Erythroblast (primary cell): Measurements from ENCODE around the gene PITPNM1.

Experiments used
- DNase-seq, 2 experiments: peaks; one replicate each; lab custom pipeline; 2025; lab: John Stamatoyannopoulos, UW
- GATA1 ChIP-seq: IDR thresholded peaks from 2 replicates; pipeline ENCODE4 v1.6.1; 2011; ENCODE audit warnings: low read depth, mild to moderate bottlenecking, control low read depth, low read length, moderate library complexity
- POLR2A ChIP-seq: IDR thresholded peaks from 2 replicates; pipeline ENCODE4 v1.6.1; 2011; ENCODE audit warnings: mild to moderate bottlenecking, low read length

The PITPNM1 gene

DNA sequence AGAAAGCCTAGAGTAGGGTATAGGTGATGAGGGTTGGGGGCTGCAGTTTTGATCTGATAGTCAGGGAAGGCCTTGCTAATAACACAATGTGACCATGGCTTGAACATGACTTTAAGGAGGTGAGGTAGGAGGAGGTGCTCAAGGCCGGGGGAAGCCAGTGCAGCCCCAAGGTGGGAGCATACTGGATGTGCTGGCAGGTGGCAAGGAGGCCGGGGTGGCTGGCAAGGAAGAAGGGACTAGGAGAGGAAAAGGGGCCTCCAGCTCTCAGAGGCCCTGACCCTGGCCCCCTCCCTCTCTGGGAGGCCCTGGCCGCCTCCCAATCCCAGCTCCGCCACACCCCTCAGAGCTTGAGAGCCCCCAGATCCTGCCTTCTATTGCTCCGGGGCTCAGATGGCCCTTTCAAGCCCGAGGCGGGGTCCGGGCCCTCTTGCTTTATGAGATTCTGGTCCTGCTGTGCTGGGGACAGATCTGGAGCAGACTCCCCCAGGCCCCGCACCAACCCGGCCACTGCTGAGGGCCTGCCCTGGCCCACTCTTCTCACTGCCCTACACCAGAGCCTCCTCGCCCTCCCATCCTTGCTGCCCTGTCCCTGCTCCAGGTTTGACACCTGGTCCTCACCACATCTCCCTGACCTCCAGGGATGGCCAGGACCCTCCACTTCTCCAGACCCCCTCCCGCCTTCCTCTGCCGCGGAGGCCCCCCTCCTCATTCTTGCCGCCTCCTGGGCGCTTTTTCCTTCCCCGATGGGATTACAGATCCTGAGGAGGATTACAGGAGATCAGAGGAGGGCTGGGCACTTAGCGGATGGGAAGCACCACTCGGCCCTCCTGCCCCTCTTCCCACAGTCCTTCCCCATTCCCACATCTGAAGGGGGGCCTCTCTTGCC lies 1.8 kb downstream of the PITPNM1 start:
- TF ChIP-seq GATA1 (no peak), POLR2A (no peak)
- DNase-seq: no peak

DNA sequence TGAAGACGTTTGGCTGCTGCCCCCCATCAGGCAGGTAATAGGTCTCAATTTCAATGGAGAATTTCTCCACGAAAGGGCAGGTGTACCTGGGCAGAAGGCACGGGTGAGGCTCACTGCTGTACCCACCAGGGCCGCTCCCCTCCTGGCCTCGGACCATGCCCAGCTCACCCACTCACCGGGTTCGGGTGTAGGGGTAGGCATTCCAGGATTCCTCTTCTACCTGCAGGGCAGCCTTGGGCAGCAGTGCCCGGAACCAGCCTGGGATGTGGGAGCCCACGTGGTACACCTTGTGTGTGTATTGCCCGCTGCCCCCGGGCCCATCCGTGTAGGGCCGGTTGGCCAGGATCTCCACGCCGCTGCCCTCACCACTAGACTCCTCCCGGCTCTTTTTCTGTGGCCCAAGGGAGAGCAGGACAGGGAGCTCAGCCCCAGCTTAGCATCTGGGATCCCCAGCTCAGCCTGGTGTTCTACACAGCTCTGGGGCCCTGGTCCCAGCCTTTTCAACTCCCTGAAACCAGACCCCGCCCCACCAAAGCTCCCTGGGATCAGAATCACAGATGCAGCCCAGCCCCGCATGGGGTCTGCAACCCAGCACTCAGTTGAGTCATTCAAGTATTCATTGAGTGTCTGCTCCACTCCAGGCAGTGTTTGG lies 2.7 kb downstream of the PITPNM1 start:
- TF ChIP-seq GATA1: no peak
- TF ChIP-seq POLR2A: no peak
- DNase-seq: no peak

DNA sequence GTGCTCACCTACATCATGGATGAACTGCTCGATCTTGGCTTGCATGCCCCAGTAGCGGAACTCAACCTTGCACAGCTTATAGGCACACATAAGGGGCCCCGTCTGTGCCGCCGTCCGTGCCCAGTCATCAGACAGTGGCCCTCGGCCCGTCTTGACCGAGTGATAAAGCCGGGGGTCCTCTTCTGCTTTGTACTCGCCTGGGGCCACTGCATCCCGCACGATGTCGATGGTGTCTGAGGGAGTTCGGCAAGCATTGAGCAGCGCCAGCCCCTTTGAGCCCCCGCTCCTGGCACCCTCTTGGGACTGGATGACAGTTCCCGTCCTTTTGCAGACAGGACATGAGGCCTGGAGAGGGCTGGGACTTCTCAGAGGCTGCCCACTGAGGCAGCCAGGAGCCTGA lies 3.3 kb downstream of the PITPNM1 start:
- TF ChIP-seq GATA1: no peak
- TF ChIP-seq POLR2A: no peak
- DNase-seq: no peak

DNA sequence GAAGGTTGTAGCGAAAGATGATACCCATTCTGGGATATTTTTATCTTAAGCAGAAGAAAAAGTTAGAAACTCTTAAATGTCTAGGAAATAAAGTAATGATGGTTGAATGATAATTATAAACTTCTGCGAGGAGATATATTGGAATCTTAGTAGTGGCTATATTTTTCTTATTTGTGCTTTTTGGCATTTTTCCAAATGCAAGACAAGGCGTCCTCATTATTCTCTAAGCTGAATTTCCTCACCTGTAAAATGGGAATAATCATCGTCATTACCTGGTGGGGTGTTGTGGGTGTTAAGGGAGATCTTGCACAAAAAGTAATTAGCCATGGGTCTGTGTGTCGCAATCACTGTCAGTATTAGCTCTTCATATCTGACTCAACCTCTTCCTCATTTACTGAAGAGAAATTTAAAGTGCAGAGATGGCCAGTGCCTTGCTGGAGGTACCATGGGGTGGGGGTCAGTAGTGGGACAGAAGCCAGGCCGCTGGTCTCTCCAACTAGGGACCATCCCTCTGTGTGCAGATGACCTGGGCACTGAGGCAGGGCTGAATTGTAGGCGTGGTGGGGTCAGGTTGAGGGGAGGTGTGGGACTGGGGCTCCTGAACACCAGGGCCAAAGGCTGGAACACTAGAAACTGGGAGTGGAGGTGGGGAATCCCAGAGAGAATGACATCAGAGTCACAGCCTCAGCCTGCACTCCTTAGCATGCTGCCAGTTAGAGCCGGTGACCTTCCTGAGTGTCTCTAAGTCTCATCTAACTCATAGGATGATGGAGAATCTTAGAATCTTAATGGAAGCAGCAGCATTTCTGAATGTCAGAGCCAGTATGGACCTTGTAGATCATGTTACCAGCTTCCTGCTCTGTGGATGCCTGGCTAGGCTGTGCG lies 4.1 kb downstream of the PITPNM1 start:
- DNase-seq: no peak
- TF ChIP-seq POLR2A (no peak), GATA1 (no peak)

DNA sequence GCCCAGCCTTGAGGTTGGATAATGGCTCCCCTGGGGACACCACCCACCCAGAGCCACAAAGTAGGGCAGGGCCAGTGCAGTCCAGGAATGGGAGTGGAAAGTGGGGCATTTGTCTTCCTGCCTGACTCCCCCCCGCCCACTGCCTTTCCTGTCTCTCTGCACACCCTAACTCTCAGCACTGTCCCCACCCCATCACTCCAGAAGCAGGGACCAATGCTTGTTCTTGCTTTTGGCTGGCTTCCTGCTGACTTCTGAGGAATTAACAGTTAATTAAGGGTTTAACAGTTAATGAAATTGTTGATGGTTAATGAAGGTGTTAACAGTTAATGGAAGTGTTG lies 4.7 kb downstream of the PITPNM1 start:
- no peak for DNase-seq
- TF ChIP-seq POLR2A (no peak), GATA1 (no peak)

DNA sequence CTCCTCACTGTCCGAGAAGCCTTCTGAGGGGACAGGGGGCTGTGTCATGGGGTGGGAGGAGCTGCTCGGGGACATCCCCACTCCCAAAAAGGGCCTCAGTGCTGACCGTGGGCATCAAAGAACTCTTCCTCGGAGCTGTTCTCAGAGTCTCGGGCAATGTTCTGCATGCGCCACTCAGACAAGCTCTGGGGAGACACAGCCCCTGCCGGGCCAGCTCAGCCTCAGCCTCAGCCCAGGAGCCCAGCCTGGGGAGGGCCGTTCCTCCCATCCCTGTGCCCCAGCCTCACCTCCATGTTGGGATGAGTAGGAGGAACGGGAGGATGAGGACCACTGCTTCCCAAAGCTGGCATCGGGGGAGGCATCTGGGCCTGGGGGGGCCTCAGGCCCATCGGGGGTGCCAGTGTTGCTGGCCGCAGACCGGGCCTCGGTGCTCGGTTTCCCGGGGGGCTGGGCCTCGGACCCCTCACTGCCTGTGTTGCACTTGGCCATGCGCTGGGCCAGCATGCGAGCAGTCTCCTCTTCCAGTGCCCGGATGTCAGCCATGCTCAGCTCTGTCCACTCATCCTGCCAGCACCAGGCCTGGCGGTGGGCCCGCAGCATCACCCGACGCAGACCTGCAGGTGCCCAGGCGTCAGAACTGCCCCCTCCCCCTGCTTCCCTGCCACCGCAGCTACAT lies 5.2 kb downstream of the PITPNM1 start:
- no peak for TF ChIP-seq POLR2A
- no peak for TF ChIP-seq GATA1
- no peak for DNase-seq

DNA sequence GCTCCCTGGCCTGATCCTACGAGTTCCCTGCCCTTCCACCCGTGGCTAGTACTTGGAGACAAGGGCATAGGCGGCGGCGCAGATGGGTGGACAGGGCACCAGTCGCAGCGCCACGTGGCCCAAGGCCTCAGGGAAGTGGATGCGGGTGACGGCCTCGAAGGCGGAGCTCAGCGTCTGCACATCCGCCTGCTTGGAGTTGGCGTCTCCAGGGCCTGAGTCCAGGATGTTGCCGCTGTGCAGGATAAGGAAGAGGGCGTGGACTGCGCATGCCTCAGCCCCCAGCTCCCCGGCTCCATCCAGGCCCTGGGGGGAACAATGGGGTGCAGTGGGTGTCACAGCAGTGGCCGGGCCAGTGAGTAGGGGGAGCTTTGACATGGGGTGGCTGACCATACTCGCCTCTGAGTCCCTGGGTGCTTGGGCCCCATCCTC lies 6.6 kb downstream of the PITPNM1 start:
- TF ChIP-seq POLR2A (no peak), GATA1 (no peak)
- no peak for DNase-seq

DNA sequence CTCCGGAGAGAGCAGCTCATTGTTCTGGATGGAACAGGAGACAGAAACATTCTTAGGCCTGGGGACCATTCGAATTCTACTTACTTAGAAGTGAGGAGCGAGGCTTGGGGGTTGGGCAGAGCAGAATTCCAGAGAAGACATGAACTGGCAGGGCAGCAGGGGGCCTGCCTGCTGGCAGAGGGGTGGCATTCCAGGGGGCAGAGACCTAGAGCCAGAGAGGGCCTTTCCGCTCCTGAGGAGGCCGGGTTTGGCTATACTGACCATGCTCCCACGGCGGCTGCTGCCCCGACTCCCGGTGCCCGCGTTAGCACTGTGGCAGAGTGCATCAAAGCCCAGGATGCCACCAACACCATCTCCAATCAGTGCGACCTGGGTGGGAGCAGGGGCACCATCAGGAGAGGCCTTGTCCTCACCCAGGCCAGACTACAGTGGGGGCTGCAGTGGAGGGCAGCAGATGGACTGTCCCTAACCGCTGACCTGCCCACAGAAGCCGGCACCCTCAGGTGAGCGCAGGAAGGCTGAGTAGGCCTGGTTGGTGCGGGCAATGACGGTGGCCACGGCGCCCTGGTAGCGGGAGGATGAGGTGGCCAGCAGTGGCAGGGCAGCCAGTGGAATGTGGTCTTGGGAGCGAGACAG lies 7.4 kb downstream of the PITPNM1 start:
- TF ChIP-seq GATA1 (no peak), POLR2A (no peak)
- no peak for DNase-seq

DNA sequence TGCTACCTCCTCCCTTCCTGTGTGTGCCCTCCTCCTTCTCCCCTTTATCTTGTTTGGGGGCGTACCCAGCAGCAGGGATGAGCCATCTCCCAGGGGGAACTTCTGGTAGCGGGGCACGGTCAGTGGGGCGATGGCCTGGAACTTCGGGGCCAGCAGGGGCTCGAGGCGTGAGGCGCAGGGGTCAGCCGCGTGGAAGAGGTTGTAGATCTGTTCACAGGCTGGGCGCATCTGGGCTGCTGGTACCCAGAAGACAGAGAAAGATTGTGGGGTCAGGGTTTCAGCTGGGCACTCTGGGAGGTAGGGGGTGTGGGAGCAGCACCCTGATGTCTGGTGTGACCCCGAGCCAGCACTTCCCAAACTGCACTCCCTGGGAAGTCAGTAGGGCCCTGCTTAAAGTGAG lies 9.1 kb downstream of the PITPNM1 start:
- TF ChIP-seq POLR2A: no peak
- no peak for TF ChIP-seq GATA1
- no peak for DNase-seq

DNA sequence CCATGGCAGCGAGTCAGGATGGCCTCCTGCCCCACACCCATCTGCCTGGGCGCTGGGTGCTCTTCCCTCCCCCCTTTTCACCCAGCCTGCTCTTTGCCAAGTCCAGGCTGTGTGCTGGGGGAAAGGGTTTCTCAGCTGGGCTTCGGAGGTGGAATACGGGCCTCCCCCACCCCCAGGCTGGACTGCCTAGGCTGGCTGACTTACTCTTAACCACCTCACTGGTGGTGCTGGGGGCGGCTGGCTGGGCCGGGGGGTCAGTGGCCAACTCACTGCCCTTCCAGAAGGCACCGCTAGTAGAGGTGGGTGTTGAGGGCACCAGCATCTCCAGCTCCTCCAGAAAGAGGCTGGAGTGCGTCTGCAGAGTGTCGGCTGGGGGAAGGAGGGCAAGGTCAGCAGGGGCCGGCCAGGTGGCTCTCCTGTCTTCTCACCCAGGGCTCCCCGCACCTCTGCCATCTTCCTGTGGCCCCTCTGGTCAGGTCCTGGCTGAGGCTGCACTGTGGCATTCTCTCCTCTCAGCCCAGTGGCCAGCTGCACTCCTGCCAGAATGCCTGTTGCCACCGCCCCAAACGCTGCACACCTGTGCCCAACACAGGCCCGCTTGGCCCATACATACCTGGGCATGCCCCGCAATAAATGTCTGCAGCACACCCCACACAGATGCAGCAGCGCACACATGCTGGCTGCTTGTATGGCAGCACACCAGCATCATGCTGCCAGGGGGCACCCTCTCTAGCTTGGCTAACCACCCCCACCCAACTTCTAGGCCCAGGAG lies 9.7 kb downstream of the PITPNM1 start:
- TF ChIP-seq POLR2A (no peak), GATA1 (no peak)
- DNase-seq: no peak

DNA sequence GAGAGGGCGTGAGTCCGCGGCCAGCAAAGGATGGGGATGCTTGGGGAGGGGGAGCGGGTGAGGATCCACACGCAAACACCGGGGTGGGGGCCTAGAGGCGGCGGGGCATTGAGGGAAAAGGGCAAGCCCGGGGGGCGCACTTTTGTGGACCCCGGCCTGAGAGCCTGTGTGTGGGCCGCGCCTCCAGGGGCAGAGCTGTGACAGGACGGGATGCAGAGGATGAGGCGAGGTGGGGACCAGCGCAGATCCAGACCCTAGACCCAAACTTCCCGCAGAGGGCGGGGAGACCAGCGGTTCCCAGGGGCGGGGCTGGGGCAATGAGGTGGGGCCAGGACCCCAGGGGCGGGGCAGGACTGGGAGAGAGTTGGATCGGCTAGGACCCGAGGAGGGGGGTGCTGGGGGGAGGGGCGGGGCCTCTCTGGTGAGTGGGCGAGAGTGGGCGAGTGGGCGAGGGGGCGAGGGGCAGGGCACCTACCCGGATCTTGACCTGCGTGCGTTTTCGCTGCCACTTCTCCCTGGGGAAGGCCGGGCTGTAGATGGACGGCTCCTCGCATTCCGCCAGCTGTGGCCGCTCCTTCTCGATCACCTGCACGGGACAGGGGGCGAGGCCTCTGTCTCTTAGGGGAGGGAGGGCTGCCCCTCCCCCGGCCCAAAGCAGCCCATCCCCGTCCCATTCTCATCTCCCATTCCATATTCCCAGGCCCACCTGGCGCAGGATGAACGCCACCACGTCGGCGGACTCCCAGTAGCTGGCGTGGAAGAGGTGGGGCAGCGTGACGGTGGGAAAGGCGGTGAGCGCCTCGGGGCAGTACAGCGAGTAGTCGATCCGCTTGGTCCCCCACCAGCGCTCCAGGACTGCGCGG lies 10.6 kb downstream of the PITPNM1 start:
- TF ChIP-seq GATA1 (no peak), POLR2A (no peak)
- DNase-seq: no peak
